ENCODE measurements around the gene CXCR2.

- no peak for TF ChIP-seq POLR2A (IDR thresholded peaks at IDR 0.05)
- peak in 4 of 11 experiments; percentile 13 to 41 (median 31) for TF ChIP-seq CTCF (IDR thresholded peaks at IDR 0.05 in 8 of 11, conservative IDR thresholded peaks at IDR 0.05 in 3 of 11)
Measured at GRCh38 chr2:218166791-218167190, 41.0 kb downstream of the CXCR2 start, which contains the start of gene CXCR1.
